HAP-1 (cell line): ENCODE measurements around the gene ARG2.
"Not testable (repeated sequence)": the region's sequence is repeated elsewhere in the genome, so short reads cannot be mapped to it uniquely, and the experiment has no call there.

Experiments used
- DNase-seq, 2 experiments: peaks; one replicate each; pipeline ENCODE4 v3.0.0-alpha.2; 2016 to 2020; ENCODE audit warnings: low spot score in 2 of 2
- H3K27me3 ChIP-seq: fragments of 250-450 bp; sonication (Bioruptor Pico); 2 replicates; pipeline ENCODE4 v1.5.1; 2020; ENCODE audit warnings: low read depth, mild to moderate bottlenecking, moderate library complexity
- H3K36me3 ChIP-seq: fragments of 250-450 bp; sonication (Bioruptor Pico); replicated peaks from 2 replicates; pipeline ENCODE4 v1.5.1; 2020; ENCODE audit warnings: mild to moderate bottlenecking
- H3K4me1 ChIP-seq: fragments of 250-450 bp; sonication (Bioruptor Pico); 2 replicates; pipeline ENCODE4 v1.5.1; 2020; ENCODE audit warnings: mild to moderate bottlenecking
- H3K4me3 ChIP-seq: fragments of 250-450 bp; sonication (Bioruptor Pico); 2 replicates; pipeline ENCODE4 v1.5.1; 2020; ENCODE audit warnings: mild to moderate bottlenecking, moderate library complexity
- H3K9me3 ChIP-seq: fragments of 250-450 bp; sonication (Bioruptor Pico); 2 replicates; pipeline ENCODE4 v1.5.1; 2020; ENCODE audit warnings: mild to moderate bottlenecking, moderate library complexity
- in situ Hi-C: fragments of 300-500 bp; cut with MboI; formaldehyde crosslinking; loops from 3 replicates; pipeline ENCODE4 v1.14.3; 2020; ENCODE audit warnings: low sequenced_read_pairs, inconsistent platforms, mixed read lengths

ARG2 gene

GRCh38 chr14:67599698-67600561 is 19.8 kb upstream of the ARG2 start, which contains the start of gene PIGH:
Gene PIGH (minus strand): TSS chr14:67600268. CDS start chr14:67600203, 65 bp downstream.
- Histone ChIP-seq H3K4me1 (peaks cover 3% of the 10 kb centered on the region), H3K9me3 (no peaks in the 10 kb centered on the region), H3K36me3 (no peaks in the 10 kb centered on the region), H3K27me3 (no peaks in the 10 kb centered on the region), H3K4me3 (peak within 1 kb of the TSS; percentile 75)
- in situ Hi-C loops = no loop called here
- peak; percentile 74 to 94 for DNase-seq

GRCh38 chr14:67600562-67600974 is 19.2 kb upstream of the ARG2 start:
- H3K36me3 ChIP-seq, in situ Hi-C loops, DNase-seq, H3K4me1 ChIP-seq, H3K27me3 ChIP-seq, H3K9me3 ChIP-seq: not testable (repeated sequence)
- peak overlapping the region; percentile 75 for H3K4me3 ChIP-seq

GRCh38 chr14:67602076-67602475 is 17.6 kb upstream of the ARG2 start:
- Histone ChIP-seq H3K27me3 (no peaks in the 10 kb centered on the region), H3K9me3 (no peaks in the 10 kb centered on the region), H3K4me3 (no peak overlapping the region), H3K4me1 (peaks cover 3% of the 10 kb centered on the region), H3K36me3 (no peaks in the 10 kb centered on the region)
- in situ Hi-C loops = no loop called here
- no peak for DNase-seq

GRCh38 chr14:67602995-67603545 is 16.6 kb upstream of the ARG2 start:
- H3K4me3 ChIP-seq = no peak overlapping the region
- no peaks in the 10 kb centered on the region for H3K36me3 ChIP-seq
- no peaks in the 10 kb centered on the region for H3K27me3 ChIP-seq
- DNase-seq = no peak
- in situ Hi-C loops = no loop called here
- H3K4me1 ChIP-seq = peaks cover 3% of the 10 kb centered on the region
- H3K9me3 ChIP-seq = no peaks in the 10 kb centered on the region

GRCh38 chr14:67607646-67608045 is 12.1 kb upstream of the ARG2 start:
- Histone ChIP-seq H3K9me3 (no peaks in the 10 kb centered on the region), H3K4me1 (peaks cover 13% of the 10 kb centered on the region), H3K4me3 (no peak overlapping the region), H3K27me3 (no peaks in the 10 kb centered on the region), H3K36me3 (no peaks in the 10 kb centered on the region)
- no peak for DNase-seq
- in situ Hi-C loops = no loop called here

- in situ Hi-C loops = no loop called here
- Histone ChIP-seq H3K9me3 (no peaks in the 10 kb centered on the region), H3K4me1 (peaks cover 13% of the 10 kb centered on the region), H3K36me3 (no peaks in the 10 kb centered on the region), H3K4me3 (no peak overlapping the region), H3K27me3 (no peaks in the 10 kb centered on the region)
- peak; percentile 71 for DNase-seq
These were observed 9.9 kb upstream of the ARG2 start for GRCh38 chr14:67609642-67610310.

- no peak overlapping the region for H3K4me3 ChIP-seq
- no peaks in the 10 kb centered on the region for H3K36me3 ChIP-seq
- H3K9me3 ChIP-seq = no peaks in the 10 kb centered on the region
- peaks cover 13% of the 10 kb centered on the region for H3K4me1 ChIP-seq
- H3K27me3 ChIP-seq = no peaks in the 10 kb centered on the region
- DNase-seq = no peak
- in situ Hi-C loops = no loop called here
These were observed 9.2 kb upstream of the ARG2 start for GRCh38 chr14:67610491-67610890.

- no peak overlapping the region for H3K4me3 ChIP-seq
These were observed 1.1 kb upstream of the ARG2 start for GRCh38 chr14:67618617-67619063.

GRCh38 chr14:67620217-67620785 is 581 bp downstream of the ARG2 start:
- Histone ChIP-seq H3K4me1 (peaks cover 9% of the 10 kb centered on the region), H3K4me3 (peak overlapping the region; percentile 74), H3K36me3 (peaks cover 12% of the 10 kb centered on the region; the same call in 1 of the 2 replicates), H3K27me3 (no peaks in the 10 kb centered on the region), H3K9me3 (no peaks in the 10 kb centered on the region)
- peak; percentile 43 to 67 for DNase-seq
- in situ Hi-C loops = no loop called here

More at GRCh38 chr14:67618617-67619063, 1.1 kb upstream of the ARG2 start:
- in situ Hi-C loops = no loop called here
- Histone ChIP-seq H3K9me3 (no peaks in the 10 kb centered on the region), H3K4me1 (peaks cover 9% of the 10 kb centered on the region), H3K27me3 (no peaks in the 10 kb centered on the region), H3K36me3 (peaks cover 12% of the 10 kb centered on the region; the same call in 1 of the 2 replicates)
- peak; percentile 54 to 86 for DNase-seq

GRCh38 chr14:67622675-67623074 is 3.0 kb downstream of the ARG2 start:
- Histone ChIP-seq H3K4me3 (no peak overlapping the region), H3K27me3 (no peaks in the 10 kb centered on the region), H3K36me3 (peaks cover 12% of the 10 kb centered on the region; the same call in 1 of the 2 replicates), H3K4me1 (peaks cover 9% of the 10 kb centered on the region), H3K9me3 (no peaks in the 10 kb centered on the region)
- DNase-seq = no peak
- in situ Hi-C loops = no loop called here

- in situ Hi-C loops = no loop called here
- peaks cover 9% of the 10 kb centered on the region for H3K4me1 ChIP-seq
- H3K9me3 ChIP-seq = no peaks in the 10 kb centered on the region
- no peaks in the 10 kb centered on the region for H3K27me3 ChIP-seq
- DNase-seq = no peak
- peaks cover 12% of the 10 kb centered on the region; the same call in 1 of the 2 replicates for H3K36me3 ChIP-seq
- no peak overlapping the region for H3K4me3 ChIP-seq
These were observed 3.4 kb downstream of the ARG2 start for GRCh38 chr14:67623114-67623513.

- H3K36me3 ChIP-seq, H3K4me1 ChIP-seq, H3K4me3 ChIP-seq, H3K27me3 ChIP-seq, H3K9me3 ChIP-seq, in situ Hi-C loops, DNase-seq: not testable (repeated sequence)
These were observed 6.4 kb downstream of the ARG2 start for GRCh38 chr14:67626131-67626530.

GRCh38 chr14:67627519-67627918 is 7.8 kb downstream of the ARG2 start:
- H3K9me3 ChIP-seq = no peaks in the 10 kb centered on the region
- H3K4me3 ChIP-seq = no peak overlapping the region
- DNase-seq = no peak
- in situ Hi-C loops = no loop called here
- H3K4me1 ChIP-seq = no peaks in the 10 kb centered on the region
- no peaks in the 10 kb centered on the region; the same call in 1 of the 2 replicates for H3K36me3 ChIP-seq
- H3K27me3 ChIP-seq = no peaks in the 10 kb centered on the region
